PC-3 (cell line): ENCODE data around the gene MYEOV.

Experiments
- CTCF ChIP-seq: fragments of 300-600 bp; sonication (generic); conservative IDR thresholded peaks from 2 replicates; pipeline ENCODE4 v1.5.1; 2017; ENCODE audit warnings: antibody characterized with exemption, low read depth, mild to moderate bottlenecking, low read length
- EZH2 ChIP-seq: fragments of 300-600 bp; sonication (generic); IDR thresholded peaks from one replicate; pipeline ENCODE4 v1.6.1; 2017; ENCODE audit warnings: antibody characterized with exemption, mild to moderate bottlenecking, low read length; ENCODE audit not compliant: unreplicated experiment
- EZH2phosphoT487 ChIP-seq: fragments of 300-600 bp; sonication (generic); IDR thresholded peaks from 2 replicates; pipeline ENCODE4 v1.6.1; 2018; ENCODE audit warnings: mild to moderate bottlenecking, antibody characterized with exemption, low read length, borderline replicate concordance

- no peak for TF ChIP-seq EZH2phosphoT487
- TF ChIP-seq EZH2 = no peak
- no peak for TF ChIP-seq CTCF
These were observed 49.7 kb downstream of the MYEOV start for GRCh38 chr11:69343401-69344321.
